IMR-90 (cell line): Measurements from ENCODE around the gene PRKACA. TPM values are rescaled to one million over a fixed set of nuclear protein-coding genes. Genes with fewer than 3 reads are reported as not detected.
A peak's percentile ranks its signal among the peaks of the same experiment; 100 is the strongest.

Experiments used
- ATAC-seq: fragments of 200-7000 bp; cut with Tn5 transposase; 2 replicates; pipeline ENCODE4 v1.9.1; 2020; ENCODE audit warnings: low read depth, mild to moderate bottlenecking, moderate library complexity
- BruUV-seq: library from RNA; stranded (reverse); fragments of 400-500 nt; replicated peaks from 2 replicates; lab custom pipeline; 2021; lab: Mats Ljungman, UMichigan
- CTCF ChIA-PET: fragments of 300-600 bp; formaldehyde crosslinking; extraction: SDS; loops from one replicate; lab custom pipeline; 2021; ENCODE audit warnings: antibody characterized with exemption; lab: Yijun Ruan, JAX
- POLR2A ChIA-PET: fragments of 300-600 bp; sonication (Branson Sonifier 250); formaldehyde crosslinking; loops from one replicate; lab custom pipeline; 2022; ENCODE audit warnings: antibody characterized with exemption; ENCODE audit not compliant: unreplicated experiment; lab: Charles Lee
- DNase-seq: peaks from one replicate; pipeline ENCODE4 v3.0.0; 2013
- H2AFZ ChIP-seq: replicated peaks from 2 replicates; pipeline ENCODE3; 2013; ENCODE audit warnings: low read length, mild to moderate bottlenecking; ENCODE audit not compliant: poor library complexity
- H2AK5ac ChIP-seq: 2 replicates; pipeline ENCODE4 v1.6.1; 2013; ENCODE audit warnings: low read depth, low read length, inconsistent platforms
- H2AK9ac ChIP-seq: replicated peaks from 2 replicates; pipeline ENCODE3; 2013; ENCODE audit warnings: mild to moderate bottlenecking, low read depth, low read length, moderate library complexity; ENCODE audit not compliant: poor library complexity
- H2BK120ac ChIP-seq: 2 replicates; pipeline ENCODE4 v1.6.1; 2013; ENCODE audit warnings: low read depth, low read length, inconsistent platforms
- H2BK15ac ChIP-seq: 3 replicates; pipeline ENCODE4 v1.6.1; 2013; ENCODE audit warnings: low read depth, low read length, inconsistent platforms
- H2BK20ac ChIP-seq: 2 replicates; pipeline ENCODE4 v1.6.1; 2013; ENCODE audit warnings: low read depth, mild to moderate bottlenecking, inconsistent platforms, low read length, moderate library complexity
- H2BK5ac ChIP-seq: 2 replicates; pipeline ENCODE4 v1.6.1; 2013; ENCODE audit warnings: mild to moderate bottlenecking, low read depth, low read length, inconsistent platforms; ENCODE audit not compliant: poor library complexity, severe bottlenecking
- H3K14ac ChIP-seq: replicated peaks from 2 replicates; pipeline ENCODE4 v1.6.1; 2013; ENCODE audit warnings: low read depth, low read length, inconsistent platforms
- H3K18ac ChIP-seq: 2 replicates; pipeline ENCODE4 v1.6.1; 2013; ENCODE audit warnings: low read depth, low read length, control low read depth
- H3K23ac ChIP-seq: 2 replicates; pipeline ENCODE4 v1.6.1; 2013; ENCODE audit warnings: low read depth, low read length, inconsistent platforms
- H3K27ac ChIP-seq: 2 replicates; pipeline ENCODE4 v1.5.1; 2013; ENCODE audit warnings: mild to moderate bottlenecking, control low read depth, low read length; ENCODE audit not compliant: insufficient read depth
- H3K27me3 ChIP-seq: 2 replicates; pipeline ENCODE4 v1.6.1; 2013; ENCODE audit warnings: low read length; ENCODE audit not compliant: control insufficient read depth, insufficient read depth
- H3K36me3 ChIP-seq: 2 replicates; pipeline ENCODE4 v1.6.1; 2013; ENCODE audit warnings: low read length, mixed read lengths; ENCODE audit not compliant: control insufficient read depth, insufficient read depth
- H3K4ac ChIP-seq: 2 replicates; pipeline ENCODE4 v1.6.1; 2013; ENCODE audit warnings: low read depth, low read length, inconsistent platforms
- H3K4me1 ChIP-seq: 2 replicates; pipeline ENCODE4 v1.6.1; 2013; ENCODE audit warnings: low read length, mixed read lengths; ENCODE audit not compliant: control insufficient read depth, insufficient read depth
- H3K4me2 ChIP-seq: 2 replicates; pipeline ENCODE4 v1.6.1; 2013; ENCODE audit warnings: low read depth, mild to moderate bottlenecking, control low read depth, low read length, moderate library complexity
- H3K4me3 ChIP-seq: 2 replicates; pipeline ENCODE4 v1.5.1; 2013; ENCODE audit warnings: low read depth, mild to moderate bottlenecking, control low read depth, low read length, moderate library complexity; ENCODE audit not compliant: insufficient read depth
- H3K56ac ChIP-seq: 2 replicates; pipeline ENCODE4 v1.6.1; 2013; ENCODE audit warnings: low read length, inconsistent platforms; ENCODE audit not compliant: insufficient read depth; ENCODE audit errors: extremely low read depth
- H3K79me1 ChIP-seq, 2 experiments: 2 replicates each; pipeline ENCODE4 v1.6.1; 2013; ENCODE audit warnings: low read length in 2 of 2, inconsistent platforms in 1 of 2, low read depth in 1 of 2
- H3K9ac ChIP-seq: 2 replicates; pipeline ENCODE4 v1.6.1; 2013; ENCODE audit warnings: low read depth, low read length, control low read depth
- H3K9me1 ChIP-seq: 2 replicates; pipeline ENCODE4 v1.6.1; 2013; ENCODE audit warnings: low read length, inconsistent platforms; ENCODE audit not compliant: insufficient read depth
- H3K9me3 ChIP-seq: 2 replicates; pipeline ENCODE4 v1.6.1; 2013; ENCODE audit warnings: low read length; ENCODE audit not compliant: control insufficient read depth, insufficient read depth
- H4K20me1 ChIP-seq: 2 replicates; pipeline ENCODE4 v1.6.1; 2013; ENCODE audit warnings: low read length, inconsistent platforms; ENCODE audit not compliant: insufficient read depth
- H4K5ac ChIP-seq: 2 replicates; pipeline ENCODE4 v1.6.1; 2013; ENCODE audit warnings: mild to moderate bottlenecking, low read depth, low read length, control low read depth
- H4K8ac ChIP-seq, 2 experiments: 2 replicates each; pipeline ENCODE4 v1.6.1; 2013; ENCODE audit warnings: low read depth in 2 of 2, low read length in 2 of 2, control low read depth in 1 of 2, inconsistent platforms in 1 of 2
- H4K91ac ChIP-seq: 2 replicates; pipeline ENCODE4 v1.6.1; 2013; ENCODE audit warnings: low read depth, low read length, inconsistent platforms; ENCODE audit not compliant: insufficient read depth
- BHLHE40 ChIP-seq: fragments of 150-350 bp; IDR thresholded peaks from 2 replicates; pipeline ENCODE4 v1.6.1; 2016; ENCODE audit warnings: mild to moderate bottlenecking, low read depth, low read length
- CEBPB ChIP-seq: IDR thresholded peaks from 2 replicates; pipeline ENCODE4 v1.6.1; 2012; ENCODE audit warnings: low read depth, low read length, improper control_type of control experiment
- CTCF ChIP-seq: conservative IDR thresholded peaks from 2 replicates; pipeline ENCODE4 v1.5.1; 2012; ENCODE audit warnings: mild to moderate bottlenecking, low read depth, low read length, improper control_type of control experiment
- ELK1 ChIP-seq: fragments of 150-350 bp; IDR thresholded peaks from 2 replicates; pipeline ENCODE4 v1.6.1; 2016; ENCODE audit warnings: low read depth, mild to moderate bottlenecking, low read length, moderate library complexity, borderline replicate concordance
- FOS ChIP-seq: fragments of 150-350 bp; IDR thresholded peaks from 2 replicates; pipeline ENCODE4 v1.6.1; 2016; ENCODE audit warnings: low read depth, low read length
- MAFK ChIP-seq: IDR thresholded peaks from 2 replicates; pipeline ENCODE4 v1.6.1; 2012; ENCODE audit warnings: low read depth, low read length, improper control_type of control experiment
- MAZ ChIP-seq: IDR thresholded peaks from 2 replicates; pipeline ENCODE4 v1.6.1; 2012; ENCODE audit warnings: low read depth, mild to moderate bottlenecking, low read length, improper control_type of control experiment, moderate library complexity, borderline replicate concordance
- MXI1 ChIP-seq: IDR thresholded peaks from 2 replicates; pipeline ENCODE4 v1.6.1; 2012; ENCODE audit warnings: low read depth, mild to moderate bottlenecking, low read length, moderate library complexity, borderline replicate concordance
- NFE2L2 ChIP-seq: fragments of 150-350 bp; IDR thresholded peaks from 2 replicates; pipeline ENCODE4 v1.6.1; 2016; ENCODE audit warnings: low read depth, mild to moderate bottlenecking, low read length
- POLR2A ChIP-seq: IDR thresholded peaks from 2 replicates; pipeline ENCODE4 v1.6.1; 2012; ENCODE audit warnings: mild to moderate bottlenecking, low read depth, low read length
- RAD21 ChIP-seq: IDR thresholded peaks from 2 replicates; pipeline ENCODE4 v1.6.1; 2012; ENCODE audit warnings: low read length, improper control_type of control experiment
- RFX5 ChIP-seq: IDR thresholded peaks from 2 replicates; pipeline ENCODE4 v1.8.0; 2012; ENCODE audit warnings: low read depth, mild to moderate bottlenecking, low read length, moderate library complexity
- WGBS, 2 experiments: methylation state at CpG; one replicate each; pipeline versions ENCODE4 v1.1.5 to v1.1.7; 2013; ENCODE audit warnings: missing lambda C conversion rate in 2 of 2; ENCODE audit not compliant: insufficient read length in 1 of 2; ENCODE audit errors: extremely low coverage in 2 of 2; 5-methylcytosine and 5-hydroxymethylcytosine counted together
- dilution Hi-C: fragments of 300-500 bp; cut with HindIII; formaldehyde crosslinking; loops from one replicate; pipeline ENCODE4 v1.14.3; 2018; ENCODE audit warnings: low sequenced_read_pairs; ENCODE audit not compliant: unreplicated experiment
- in situ Hi-C: fragments of 300-500 bp; cut with MboI; formaldehyde crosslinking; loops from 3 replicates; pipeline ENCODE4 v1.14.3; 2019; ENCODE audit warnings: low sequenced_read_pairs, inconsistent platforms, mixed read lengths
- intact Hi-C: fragments of 100-400 bp; cut with micrococcal nuclease; formaldehyde crosslinking; loops from 2 replicates; pipeline ENCODE4 v1.10.0; 2022
- polyA plus RNA-seq, 3 experiments: library from polyadenylated mRNA; depleted of rRNA; stranded (reverse); fragments of >200 nt; gene quantifications; 2 replicates each; pipeline ENCODE4 v1.2.3, GENCODE V29; 2012; ENCODE audit warnings: low replicate concordance in 1 of 3
- total RNA-seq: library from RNA; depleted of rRNA; stranded (reverse); fragments of >200 nt; gene quantifications from 2 replicates; pipeline ENCODE4 v1.2.3, GENCODE V29; 2012

The PRKACA gene
- total and polyA plus RNA-seq, 2 of the 4 experiments (the other 2 are of a cell fraction) = 18.1 to 94.5 TPM

- peak overlapping the region; percentile 71 for H2AK9ac ChIP-seq
- in situ Hi-C loops (no loop called here), dilution Hi-C loops (no loop called here), intact Hi-C loops (no loop called here)
- peak overlapping the region; percentile 78 for H4K5ac ChIP-seq
- peak overlapping the region; percentile 53; the same call in 1 of the 2 replicates for H2AK5ac ChIP-seq
- H3K36me3 ChIP-seq = no peaks in the 10 kb centered on the region
- H3K4ac ChIP-seq = peak overlapping the region; percentile 78
- ChIA-PET POLR2A (no interaction called here), CTCF (no interaction called here)
- no CpG with 5 or more reads among the region's 12 CpGs for WGBS, 2 experiments
- H2BK20ac ChIP-seq = no peak overlapping the region
- peaks cover 15% of the 10 kb centered on the region for H3K4me1 ChIP-seq
- H3K27me3 ChIP-seq = no peaks in the 10 kb centered on the region
- H3K9ac ChIP-seq = no peak overlapping the region; the same call in 1 of the 2 replicates
- H3K18ac ChIP-seq = no peak overlapping the region; the same call in 1 of the 2 replicates
- DNase-seq = no peak
- peak overlapping the region; percentile 49 for H3K27ac ChIP-seq
- H3K9me1 ChIP-seq = peaks cover 17% of the 10 kb centered on the region; the same call in 1 of the 2 replicates
- H3K9me3 ChIP-seq = no peaks in the 10 kb centered on the region
- H4K20me1 ChIP-seq = peaks cover 8% of the 10 kb centered on the region
- H2BK120ac ChIP-seq = peak overlapping the region; percentile 10; the same call in 1 of the 2 replicates
- no peak overlapping the region for H2BK5ac ChIP-seq
- H2AFZ ChIP-seq = peak overlapping the region; percentile 81
- H4K91ac ChIP-seq = peak overlapping the region; percentile 79
- H3K14ac ChIP-seq = peak overlapping the region; percentile 57
- H3K23ac ChIP-seq = peak overlapping the region; percentile 56; the same call in 1 of the 2 replicates
- no peak for ATAC-seq
- H3K56ac ChIP-seq = no peak overlapping the region
- peak overlapping the region; percentile 64 to 83 for H4K8ac ChIP-seq
- no peak overlapping the region for H3K4me3 ChIP-seq
- BruUV-seq = no TSS peak
- peaks cover 13 to 72% of the 10 kb centered on the region in 2 experiments for H3K79me1 ChIP-seq
- H2BK15ac ChIP-seq = no peak overlapping the region
- peak overlapping the region; percentile 1; the same call in 1 of the 2 replicates for H3K4me2 ChIP-seq
- TF ChIP-seq RFX5 = no peak
- no peak for TF ChIP-seq FOS
- TF ChIP-seq ELK1 = no peak
- no peak for TF ChIP-seq MXI1
- no peak for TF ChIP-seq MAFK
- no peak for TF ChIP-seq MAZ
- no peak for TF ChIP-seq RAD21
- TF ChIP-seq CTCF = no peak
- TF ChIP-seq CEBPB = no peak
- no peak for TF ChIP-seq BHLHE40
- no peak for TF ChIP-seq NFE2L2
- TF ChIP-seq POLR2A = no peak
These were observed 4.7 kb downstream of the PRKACA start for GRCh38 chr19:14112809-14113385.
